HG02840 (cell line): ENCODE data around the gene EFS.

Experiments used
- ATAC-seq: cut with Tn5 transposase; IDR thresholded peaks from one replicate; pipeline ENCODE4 v1.9.1; 2021; ENCODE audit warnings: mild to moderate bottlenecking, moderate library complexity, moderate number of reproducible peaks; ENCODE audit not compliant: unreplicated experiment, low FRiP score

EFS gene

DNA sequence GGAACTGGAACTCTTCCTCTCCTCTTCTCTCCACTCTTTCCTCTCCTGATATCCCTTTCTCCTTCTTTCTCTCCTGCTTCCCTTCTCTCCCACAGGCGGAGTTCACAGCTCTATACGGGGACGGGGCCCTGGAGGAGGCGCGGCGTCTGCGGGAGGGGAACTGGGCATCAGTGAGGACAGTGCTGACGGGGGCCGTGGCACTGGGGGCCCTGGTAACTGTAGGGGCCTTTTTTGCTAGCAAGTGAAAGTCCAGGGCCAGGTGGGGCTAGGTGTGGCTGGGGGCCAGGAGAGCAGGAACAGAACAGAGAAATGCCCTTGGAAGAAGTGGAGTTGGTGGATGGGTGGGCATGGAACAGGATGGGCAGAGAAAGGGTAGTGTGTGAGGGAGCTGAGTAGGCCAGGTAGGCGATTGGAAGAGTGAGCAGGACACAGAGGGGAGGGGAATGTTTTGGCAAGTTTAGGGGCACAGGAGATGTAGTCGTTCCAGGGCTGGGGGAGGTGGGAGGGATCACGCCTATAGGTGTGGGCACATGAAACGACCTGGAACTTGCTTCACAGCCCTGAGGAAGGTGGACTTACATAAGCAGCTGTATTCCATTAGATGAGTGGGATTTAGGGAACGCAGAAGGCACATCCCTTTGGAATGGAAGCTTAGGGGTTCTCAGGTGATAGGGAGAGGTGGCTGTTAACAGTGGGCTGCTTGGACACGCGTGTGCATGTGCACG is 56.1 kb downstream of the EFS start:
- ATAC-seq = no peak

DNA sequence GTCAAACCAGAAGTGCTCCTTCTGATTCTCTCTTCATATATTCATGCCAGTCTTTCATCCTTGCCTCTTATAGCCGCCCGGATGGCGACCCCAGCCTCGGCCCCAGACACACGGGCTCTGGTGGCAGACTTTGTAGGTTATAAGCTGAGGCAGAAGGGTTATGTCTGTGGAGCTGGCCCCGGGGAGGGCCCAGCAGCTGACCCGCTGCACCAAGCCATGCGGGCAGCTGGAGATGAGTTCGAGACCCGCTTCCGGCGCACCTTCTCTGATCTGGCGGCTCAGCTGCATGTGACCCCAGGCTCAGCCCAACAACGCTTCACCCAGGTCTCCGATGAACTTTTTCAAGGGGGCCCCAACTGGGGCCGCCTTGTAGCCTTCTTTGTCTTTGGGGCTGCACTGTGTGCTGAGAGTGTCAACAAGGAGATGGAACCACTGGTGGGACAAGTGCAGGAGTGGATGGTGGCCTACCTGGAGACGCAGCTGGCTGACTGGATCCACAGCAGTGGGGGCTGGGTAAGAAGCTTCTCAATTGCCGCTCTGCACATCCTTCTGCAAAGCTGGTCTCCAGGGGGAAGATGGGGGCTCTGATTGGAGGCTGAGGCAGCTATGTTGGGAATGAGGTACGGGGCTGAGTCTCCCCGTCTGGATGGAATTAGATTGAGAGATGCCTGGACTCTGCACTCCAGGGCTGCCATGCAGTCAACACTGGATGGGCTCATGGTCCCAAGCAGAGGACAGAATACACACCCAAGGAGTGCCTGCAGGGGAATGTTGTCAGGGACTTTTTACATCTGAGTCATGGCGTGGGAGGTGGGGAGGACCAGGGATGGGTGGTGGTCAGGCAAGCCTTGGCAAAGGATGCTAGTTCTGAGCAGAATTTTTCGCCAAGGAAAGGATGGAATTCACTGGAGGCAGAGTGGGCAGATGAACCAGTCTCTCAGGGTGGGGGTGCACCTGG is 57.0 kb downstream of the EFS start:
- no peak for ATAC-seq

DNA sequence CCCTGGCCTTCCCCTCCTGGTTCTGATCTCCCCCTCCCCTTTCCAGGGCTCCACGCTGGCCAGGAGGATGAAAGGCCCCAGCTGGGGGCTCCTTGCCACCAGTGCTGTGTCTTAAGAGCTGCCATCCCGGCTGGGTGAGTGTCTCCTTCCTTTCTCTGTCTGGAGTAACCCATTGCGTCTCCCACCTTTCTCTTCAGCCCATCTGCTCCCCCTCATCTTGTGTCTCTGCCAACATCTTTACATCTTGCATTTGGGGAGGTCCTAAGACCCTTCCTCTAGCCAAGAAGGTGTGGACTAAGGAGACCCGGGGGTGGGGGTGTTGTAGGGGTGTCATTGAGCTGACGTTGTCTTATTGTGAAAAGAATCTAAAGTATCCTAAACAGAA is 57.8 kb downstream of the EFS start:
- ATAC-seq = no peak

DNA sequence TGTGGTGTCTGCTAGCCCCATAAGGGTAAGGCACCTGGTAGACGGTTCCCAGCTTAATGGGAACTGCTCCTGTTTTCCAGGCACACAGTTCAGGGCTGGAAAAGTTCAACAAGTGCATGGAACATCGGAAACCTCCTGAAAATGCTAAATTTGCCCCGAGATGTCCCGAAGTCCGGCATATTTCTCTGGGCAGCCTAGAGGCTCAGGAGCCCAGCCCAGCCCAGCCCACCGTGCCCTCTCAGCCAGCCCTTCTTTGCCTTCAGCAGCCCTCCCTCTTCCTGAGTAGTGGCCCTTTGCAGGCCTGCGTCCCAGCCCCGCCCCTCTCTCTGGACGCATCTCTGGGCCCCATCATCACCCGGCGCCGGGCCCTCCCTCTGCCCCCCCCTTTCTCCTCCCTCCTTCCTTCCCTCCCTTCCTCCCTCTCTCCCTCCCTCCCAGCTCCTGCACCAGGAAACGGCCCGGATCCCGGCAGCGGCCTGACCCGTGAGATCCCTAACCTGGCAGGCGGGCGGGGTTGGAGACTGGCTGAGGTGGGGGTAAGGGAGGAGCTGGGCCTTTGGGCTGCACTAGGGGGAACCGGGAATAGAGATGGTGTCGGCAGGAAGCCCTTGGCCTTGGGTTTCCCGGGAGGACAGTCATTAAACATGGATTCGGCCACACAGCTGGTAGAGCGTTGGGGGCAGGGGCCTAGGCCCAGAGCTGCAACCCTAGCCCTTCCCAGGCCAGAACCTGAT is 58.4 kb downstream of the EFS start, which contains the start of gene BCL2L2:
BCL2L2 (plus strand) TSS at position 422 of the 734 bp plus-strand sequence. CDS start 935 bp downstream, outside the sequence.
- ATAC-seq = no peak
